Fibroblast of skin of back (primary cell): Measurements from ENCODE around the gene EXOC2.

Experiments used
- DNase-seq: peaks from one replicate; pipeline ENCODE4 v3.0.0-alpha.2; 2013

The EXOC2 gene

DNA sequence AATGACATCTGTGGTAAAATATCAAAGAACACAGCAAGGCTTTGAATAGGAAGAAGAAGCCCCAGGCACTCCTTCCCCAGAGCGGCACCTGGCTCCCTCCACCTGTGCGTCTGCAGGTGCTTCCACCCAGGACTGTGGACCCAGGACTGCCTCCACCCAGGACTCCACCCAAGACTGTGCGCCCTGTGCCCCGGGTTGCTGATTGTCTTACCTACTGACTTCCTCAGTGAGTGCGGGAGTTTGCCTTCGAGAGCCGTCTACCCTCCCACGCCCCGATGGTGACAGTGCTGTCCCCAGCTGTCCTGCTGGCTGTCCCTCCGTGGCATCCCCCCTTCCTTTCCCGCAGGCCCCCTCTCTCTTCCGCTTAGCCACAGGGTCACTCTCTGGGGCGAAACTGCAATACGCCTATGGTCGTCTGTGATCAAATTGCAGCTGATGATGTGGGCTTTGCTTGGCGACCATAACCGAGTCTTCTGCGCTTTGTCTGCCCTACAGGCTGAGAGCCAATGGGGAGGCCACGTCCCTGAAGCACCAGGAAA, 249.2 kb downstream of the EXOC2 start:
- DNase-seq, result no peak

DNA sequence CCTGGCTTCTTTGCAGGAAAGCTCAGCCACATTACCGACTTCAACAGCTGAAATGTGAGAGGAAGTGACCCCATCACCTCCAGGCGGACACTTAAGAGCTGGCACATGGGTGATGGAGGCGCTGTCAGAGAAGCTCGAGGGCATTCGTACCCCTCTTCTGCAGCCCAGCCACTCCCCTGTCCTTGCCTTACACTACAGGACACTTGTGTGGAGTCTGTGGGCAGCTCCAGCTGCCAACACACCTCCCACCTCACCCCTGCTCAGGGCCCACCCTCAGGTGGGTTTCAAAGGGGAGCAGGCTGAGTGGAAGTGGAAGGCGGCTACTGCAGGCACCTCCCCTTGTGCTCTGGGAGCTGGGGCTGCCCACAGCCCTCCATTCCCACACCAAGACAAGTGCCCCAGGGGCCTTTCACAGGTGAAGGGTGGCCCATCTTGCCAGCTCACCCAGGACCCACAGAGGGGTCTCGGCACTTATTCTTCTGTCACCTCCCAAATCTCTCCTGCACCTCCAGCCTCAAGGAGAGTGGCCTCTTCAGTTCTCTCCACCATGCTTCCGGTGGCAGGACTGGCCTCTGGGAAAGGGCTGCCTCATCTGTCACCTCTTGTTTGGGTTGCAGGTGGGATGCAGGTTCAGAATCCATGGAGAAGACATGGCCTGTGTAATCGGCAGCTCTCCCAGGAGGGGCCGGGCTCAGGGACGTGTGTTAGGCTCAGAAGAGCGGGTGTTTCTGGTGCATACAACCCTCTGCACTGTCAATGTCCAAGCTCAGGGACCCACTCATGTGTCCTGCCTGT, 251.6 kb downstream of the EXOC2 start:
- DNase-seq, result no peak

DNA sequence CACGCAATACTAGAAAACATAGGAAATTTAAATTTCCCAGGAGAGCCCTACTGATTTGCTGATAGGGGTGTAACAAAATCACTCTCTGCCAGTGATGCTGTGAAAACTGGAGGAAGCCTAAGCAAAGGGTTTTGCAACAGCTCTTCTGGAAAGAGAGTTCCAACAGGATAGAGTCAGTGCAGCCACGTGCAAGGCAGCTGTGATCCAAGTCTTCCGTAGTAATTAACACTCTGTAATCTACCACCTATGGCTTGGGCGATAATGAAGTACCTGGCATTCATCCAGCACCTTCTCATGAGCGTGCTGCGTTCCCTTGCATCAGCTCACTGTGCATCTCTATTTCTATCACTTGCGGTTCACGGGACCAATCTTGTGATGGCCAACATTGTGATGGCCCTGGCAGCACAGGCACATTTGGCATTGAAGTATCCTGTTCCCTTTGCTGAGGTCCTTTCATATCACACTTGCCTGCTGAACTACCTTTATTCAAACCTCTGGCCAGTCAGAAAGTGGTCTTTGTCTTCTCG, 253.2 kb downstream of the EXOC2 start:
- no peak for DNase-seq

DNA sequence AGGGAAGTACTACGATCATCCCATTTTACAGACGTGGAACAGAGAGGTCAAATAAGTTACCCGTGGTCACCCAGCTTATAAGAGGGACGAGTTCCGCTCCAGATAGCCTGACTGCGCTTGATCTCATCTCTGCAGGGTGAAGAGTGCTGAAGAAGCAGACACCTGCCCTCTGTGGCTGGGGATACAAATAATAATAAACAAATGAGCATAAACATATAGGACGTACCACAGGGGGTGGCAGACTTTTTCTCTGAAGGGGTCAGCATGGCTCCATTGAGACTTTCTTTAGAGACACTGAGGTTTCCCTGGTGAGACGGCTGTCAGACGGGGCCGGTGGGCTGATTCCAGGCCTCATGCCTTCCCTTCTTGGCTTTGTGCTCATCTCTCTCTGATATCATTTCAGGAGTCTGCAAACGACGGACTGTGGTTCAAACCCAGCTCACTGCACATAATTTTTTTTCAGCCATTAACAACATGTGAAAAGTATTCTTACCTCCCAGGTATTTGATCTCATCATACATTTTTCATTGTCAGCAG, 254.2 kb downstream of the EXOC2 start:
- DNase-seq, result no peak

DNA sequence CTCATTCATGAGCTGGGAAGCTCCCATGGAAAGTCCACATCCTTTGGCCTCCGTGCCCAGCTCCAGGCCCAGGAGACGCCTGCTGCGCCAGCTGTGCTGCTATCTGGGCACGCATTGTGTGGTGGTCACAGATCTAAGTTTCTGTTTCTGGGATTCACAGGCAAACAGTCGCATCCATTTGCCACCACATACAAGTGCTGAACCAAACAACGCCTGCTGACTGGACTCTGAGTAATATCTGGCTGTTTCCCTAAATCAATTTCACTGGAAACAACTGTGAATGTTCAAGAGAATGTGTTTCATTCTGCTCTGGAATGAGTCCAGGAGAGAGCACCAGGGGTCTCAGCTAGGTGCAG, 255.9 kb downstream of the EXOC2 start:
- DNase-seq, result peak; percentile 21

DNA sequence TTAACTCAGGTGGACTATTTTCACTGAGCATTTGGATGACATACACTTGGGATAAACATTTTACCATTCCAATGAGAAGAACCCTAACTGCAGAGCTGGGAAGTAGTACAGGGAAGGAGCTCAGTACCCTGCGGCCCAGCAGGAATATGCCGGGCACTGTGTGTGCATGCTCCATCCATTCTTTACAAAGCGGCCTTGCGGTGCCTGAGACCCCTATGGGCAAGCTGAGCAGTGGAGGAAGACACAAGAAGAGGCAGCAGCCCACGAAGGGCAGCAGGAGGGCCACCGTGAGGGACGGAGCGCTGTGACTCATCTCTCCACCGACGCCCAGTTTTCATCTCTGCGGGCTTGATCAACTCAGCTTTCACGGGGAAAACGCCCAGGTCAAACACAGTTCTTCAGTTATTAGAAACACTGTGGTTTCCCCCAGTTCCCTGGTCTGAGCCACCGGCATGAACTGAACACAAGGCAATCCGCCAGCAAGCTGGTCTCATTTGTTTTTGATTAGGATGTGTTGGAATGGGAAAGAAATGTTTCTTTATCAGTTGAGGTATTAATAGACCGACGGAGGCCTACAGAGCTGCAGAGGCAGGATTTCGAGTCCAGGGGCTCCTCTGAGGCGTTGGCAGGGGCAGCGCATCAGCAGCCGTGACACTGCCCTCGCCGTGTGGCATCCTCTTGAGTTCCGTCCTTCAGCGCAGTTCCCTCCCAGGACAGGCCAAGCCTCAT, 256.5 kb downstream of the EXOC2 start:
- peak; percentile 79 for DNase-seq

DNA sequence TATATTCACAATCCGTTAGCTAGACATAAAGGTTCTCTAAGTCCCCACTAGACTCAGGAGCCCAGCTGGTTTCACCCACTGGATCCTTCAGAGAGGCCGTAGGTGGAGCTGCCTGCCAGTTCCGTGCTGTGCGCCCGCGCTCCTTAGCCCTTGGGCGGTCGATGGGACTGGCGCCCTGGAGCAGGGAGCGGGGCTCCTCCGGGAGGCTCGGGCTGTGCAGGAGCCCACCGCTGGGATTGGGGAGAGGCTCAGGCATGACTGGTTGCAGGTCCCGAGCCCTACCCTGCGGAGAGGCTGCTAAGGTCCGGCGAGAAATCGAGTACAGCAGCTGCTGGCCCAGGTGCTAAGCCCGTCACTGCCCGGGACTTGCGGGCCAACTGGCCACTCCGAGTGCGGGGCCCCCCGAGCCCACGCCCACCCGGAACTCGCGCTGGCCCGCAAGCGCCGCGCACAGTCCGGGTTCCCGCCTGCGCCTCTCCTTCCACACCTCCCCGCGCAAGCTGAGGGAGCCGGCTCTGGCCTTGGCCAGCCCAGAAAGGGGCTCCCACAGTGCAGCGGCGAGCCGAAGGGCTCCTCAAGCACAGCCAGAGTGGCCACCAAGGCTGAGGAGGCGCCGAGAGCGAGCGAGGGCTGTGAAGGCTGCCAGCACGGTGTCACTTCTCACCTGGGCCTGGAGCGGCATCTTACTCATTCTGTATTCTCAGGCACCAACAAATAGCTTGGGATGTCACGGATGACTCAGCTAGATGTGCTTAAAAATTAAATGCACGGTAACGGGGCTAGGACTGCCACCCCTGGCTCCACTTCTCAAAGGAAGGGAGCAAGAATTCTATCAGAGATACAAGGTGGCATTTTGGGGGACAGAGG, 257.3 kb downstream of the EXOC2 start:
- DNase-seq, result peak; percentile 4
